Stomach smooth muscle (tissue), 2 donors: Measurements from ENCODE around the gene WNK4.
"Not testable (repeated sequence)": the region's sequence is repeated elsewhere in the genome, so short reads cannot be mapped to it uniquely, and the experiment has no call there.

Experiments
- H3K27ac ChIP-seq: one replicate; pipeline ENCODE4 v1.7.0; 2013; ENCODE audit warnings: mild to moderate bottlenecking, low read length, inconsistent platforms
- H3K27me3 ChIP-seq, 2 donors: one replicate each; pipeline ENCODE4 v1.7.0; 2013; ENCODE audit warnings: low read length in 2 of 2; ENCODE audit not compliant: insufficient read depth in 2 of 2, control insufficient read depth in 1 of 2
- H3K36me3 ChIP-seq, 2 donors: one replicate each; pipeline ENCODE4 v1.7.0; 2013; ENCODE audit warnings: low read length in 2 of 2; ENCODE audit not compliant: control insufficient read depth in 2 of 2, insufficient read depth in 2 of 2
- H3K4me1 ChIP-seq: one replicate; pipeline ENCODE4 v1.7.0; 2013; ENCODE audit warnings: low read length; ENCODE audit not compliant: control insufficient read depth, insufficient read depth
- H3K4me3 ChIP-seq, 2 donors: one replicate each; pipeline ENCODE4 v1.7.0; 2013; ENCODE audit warnings: low read length in 2 of 2
- H3K9ac ChIP-seq, 2 donors: one replicate each; pipeline ENCODE4 v1.7.0; 2013; ENCODE audit warnings: low read length in 2 of 2, mild to moderate bottlenecking in 1 of 2
- H3K9me3 ChIP-seq, 2 donors: one replicate each; pipeline ENCODE4 v1.7.0; 2013; ENCODE audit warnings: low read length in 2 of 2; ENCODE audit not compliant: control insufficient read depth in 2 of 2
- donor health status: healthy.
- donor health status: Pancreatic carcinoma.

Gene WNK4

DNA sequence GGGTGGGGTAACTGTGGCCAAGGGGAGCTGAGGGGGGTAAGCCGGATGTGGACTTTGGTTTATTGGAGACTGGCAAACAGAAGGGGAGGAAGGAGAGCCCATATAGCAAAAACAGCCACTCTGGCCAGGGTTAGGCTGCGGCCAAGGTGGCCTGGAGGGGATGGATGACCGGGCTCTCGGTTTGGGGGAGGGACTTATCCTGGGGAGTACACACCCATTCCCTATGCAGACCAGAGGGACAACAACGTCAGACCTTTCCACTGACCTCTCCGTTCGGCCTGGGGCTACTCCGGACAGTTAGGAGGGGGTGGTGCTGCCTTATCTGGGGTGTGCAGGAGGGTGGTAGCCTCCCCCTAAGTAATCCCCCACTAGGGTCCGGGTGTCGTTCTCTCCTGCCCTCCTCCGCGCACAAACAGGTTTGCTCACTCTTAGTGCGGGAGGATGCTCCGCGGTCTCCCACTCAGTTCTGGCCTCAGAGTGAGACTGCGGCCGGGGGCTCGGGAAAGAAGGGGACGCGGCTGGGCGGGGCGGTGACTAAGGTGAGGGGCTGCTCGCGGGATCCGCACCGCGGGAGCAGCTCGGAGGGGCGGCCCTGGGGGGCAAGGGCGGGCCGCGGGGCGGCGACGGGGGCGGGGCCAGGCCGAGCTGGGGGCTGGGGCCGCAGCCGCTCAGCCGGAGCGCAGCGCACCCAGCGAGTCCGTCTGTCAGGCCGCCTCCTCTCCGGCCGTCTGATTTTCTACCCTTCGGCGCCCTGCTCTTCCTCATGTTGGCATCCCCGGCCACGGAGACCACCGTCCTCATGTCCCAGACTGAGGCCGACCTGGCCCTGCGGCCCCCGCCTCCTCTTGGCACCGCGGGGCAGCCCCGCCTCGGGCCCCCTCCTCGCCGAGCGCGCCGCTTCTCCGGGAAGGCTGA lies at the start of gene WNK4:
Gene WNK4 (plus strand): TSS at position 675 of the 915 bp plus-strand sequence. CDS start 89 bp downstream, at position 764.
- Histone ChIP-seq H3K9me3 (no peaks in the 10 kb centered on the region), H3K4me1 (peaks cover 32% of the 10 kb centered on the region), H3K27me3 (peaks cover 39 to 53% of the 10 kb centered on the region in 2 donors), H3K4me3 (peak within 1 kb of the TSS; percentile 51 to 71), H3K9ac (peak within 1 kb of the TSS; percentile 36 to 44), H3K36me3 (peaks cover 21 to 25% of the 10 kb centered on the region in 2 donors), H3K27ac (no peak within 1 kb of the TSS)

- no peak overlapping the region for H3K4me3 ChIP-seq
- H3K27ac ChIP-seq = no peak overlapping the region
- peaks cover 16% of the 10 kb centered on the region for H3K4me1 ChIP-seq
- H3K27me3 ChIP-seq = no peaks in the 10 kb centered on the region
- no peaks in the 10 kb centered on the region for H3K36me3 ChIP-seq
- H3K9ac ChIP-seq = no peak overlapping the region
- H3K9me3 ChIP-seq = no peaks in the 10 kb centered on the region
These were observed 39.7 kb upstream of the WNK4 start for GRCh38 chr17:42740699-42741098.

DNA sequence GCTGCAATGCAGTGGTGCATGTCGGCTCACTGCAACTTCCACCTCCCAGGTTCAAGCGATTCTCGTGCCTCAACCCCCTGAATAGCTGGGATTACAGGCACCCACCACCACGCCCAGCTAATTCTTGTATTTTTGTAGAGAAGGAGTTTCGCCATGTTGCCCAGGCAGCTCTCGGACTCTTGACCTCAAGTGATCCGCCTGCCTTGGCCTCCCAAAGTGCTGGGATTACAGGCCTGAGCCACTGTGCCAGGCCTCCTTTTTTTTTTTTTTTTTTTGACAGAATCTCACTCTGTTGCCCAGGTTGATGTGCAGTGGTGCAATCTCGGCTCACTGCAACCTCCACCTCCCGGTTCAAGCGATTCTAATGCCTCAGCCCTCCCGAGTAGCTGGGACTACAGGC lies 37.5 kb upstream of the WNK4 start:
- not testable (repeated sequence) for H3K27ac ChIP-seq

DNA sequence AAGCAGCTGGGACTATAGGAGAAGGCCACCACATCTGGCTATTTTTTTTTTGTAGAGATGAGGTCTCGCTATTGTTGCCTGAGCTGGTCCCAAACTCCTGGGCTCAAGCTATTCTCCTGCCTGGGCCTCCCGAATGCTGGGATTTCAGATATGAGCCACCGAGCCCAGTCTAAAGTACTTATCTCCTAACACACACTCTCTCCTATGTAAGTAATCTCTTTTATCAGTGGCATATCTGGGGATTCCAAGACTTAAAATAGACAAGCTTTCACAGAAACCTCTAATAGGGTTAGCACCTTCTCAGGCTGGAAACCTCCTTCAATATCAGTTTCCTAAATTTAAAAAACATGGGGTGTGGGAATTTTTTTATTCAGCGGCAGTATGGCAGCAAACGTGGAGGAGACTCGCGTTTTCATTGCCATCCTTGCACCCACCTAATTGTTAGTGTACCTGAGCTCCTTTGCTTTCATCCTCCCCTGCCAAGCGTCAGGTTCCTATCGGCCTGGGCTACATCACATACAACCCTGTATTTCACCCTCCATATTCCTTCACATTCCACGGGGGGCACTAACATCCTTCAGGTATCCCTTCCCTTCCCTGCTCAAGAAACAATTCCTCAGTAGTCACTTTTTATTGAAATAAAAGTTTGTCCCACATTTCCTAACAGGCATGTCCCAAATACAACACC lies 36.7 kb upstream of the WNK4 start:
- H3K4me1 ChIP-seq = peaks cover 17% of the 10 kb centered on the region
- H3K27ac ChIP-seq = peak overlapping the region; percentile 76
- no peaks in the 10 kb centered on the region for H3K27me3 ChIP-seq
- H3K9me3 ChIP-seq = no peaks in the 10 kb centered on the region
- H3K9ac ChIP-seq = peak overlapping the region; percentile 81 to 83
- peak overlapping the region; percentile 91 to 95 for H3K4me3 ChIP-seq
- H3K36me3 ChIP-seq = no peaks in the 10 kb centered on the region

More for the DNA sequence above, 37.5 kb upstream of the WNK4 start:
- H3K4me1 ChIP-seq = peaks cover 16% of the 10 kb centered on the region
- H3K27me3 ChIP-seq, H3K4me3 ChIP-seq, H3K9me3 ChIP-seq, H3K36me3 ChIP-seq, H3K9ac ChIP-seq: not testable (repeated sequence)

GRCh38 chr17:42744283-42744805 lies 36.1 kb upstream of the WNK4 start:
- H3K4me3 ChIP-seq = peak overlapping the region; percentile 91 to 95
- peaks cover 0 to under 1% of the 10 kb centered on the region in 2 donors for H3K27me3 ChIP-seq
- peaks cover 22% of the 10 kb centered on the region for H3K4me1 ChIP-seq
- peak overlapping the region; percentile 76 for H3K27ac ChIP-seq
- H3K9me3 ChIP-seq = no peaks in the 10 kb centered on the region
- H3K9ac ChIP-seq = peak overlapping the region; percentile 81 to 83
- no peaks in the 10 kb centered on the region for H3K36me3 ChIP-seq

DNA sequence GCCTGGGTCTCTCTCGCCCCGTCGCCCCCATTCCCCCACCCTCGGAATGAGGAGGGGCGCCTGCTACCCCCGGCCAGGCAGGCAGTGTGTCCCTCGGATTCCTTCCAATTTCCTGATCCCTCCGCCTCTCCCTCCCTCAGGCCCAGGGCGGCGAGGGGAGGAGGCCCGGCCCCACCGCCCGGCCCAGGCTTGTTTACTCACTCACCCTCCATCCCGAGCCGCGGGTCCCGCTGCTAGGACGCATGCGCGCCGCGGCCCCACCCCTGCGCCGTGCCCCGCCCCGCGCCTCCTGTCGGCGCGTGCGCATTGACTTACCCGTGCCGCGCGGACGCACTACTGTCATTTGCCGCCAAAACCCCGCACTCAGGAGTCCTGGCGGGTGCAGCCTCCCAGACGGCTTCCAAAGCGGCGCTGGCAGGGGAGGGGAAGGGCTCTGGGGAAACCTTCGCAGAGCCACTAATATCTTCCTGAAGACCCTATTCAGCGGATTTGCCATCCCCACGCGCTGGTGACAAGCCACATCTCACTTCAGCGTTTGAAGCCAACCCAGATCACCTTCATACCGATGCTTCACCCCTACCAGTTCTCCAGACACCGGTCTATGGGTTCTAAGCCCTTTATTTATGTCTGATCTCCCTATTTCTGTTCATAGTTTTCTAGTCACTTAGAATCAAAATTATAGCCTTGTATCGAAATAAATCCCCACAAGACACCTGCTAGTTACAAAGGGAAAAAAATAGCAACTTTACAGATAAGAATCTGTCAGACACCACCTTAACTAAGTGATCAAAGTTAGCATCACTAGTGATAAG lies 35.4 kb upstream of the WNK4 start, which contains the start of gene EZH1:
Gene EZH1 (minus strand): TSS at position 235 of the 812 bp plus-strand sequence. CDS start 16,099 bp downstream, outside the sequence.
- Histone ChIP-seq H3K27ac (peak within 1 kb of the TSS; percentile 76), H3K27me3 (peaks cover 0 to 3% of the 10 kb centered on the region in 2 donors), H3K4me3 (peak within 1 kb of the TSS; percentile 91 to 95), H3K4me1 (peaks cover 27% of the 10 kb centered on the region), H3K9ac (peak within 1 kb of the TSS; percentile 81 to 83), H3K36me3 (no peaks in the 10 kb centered on the region), H3K9me3 (no peaks in the 10 kb centered on the region)

DNA sequence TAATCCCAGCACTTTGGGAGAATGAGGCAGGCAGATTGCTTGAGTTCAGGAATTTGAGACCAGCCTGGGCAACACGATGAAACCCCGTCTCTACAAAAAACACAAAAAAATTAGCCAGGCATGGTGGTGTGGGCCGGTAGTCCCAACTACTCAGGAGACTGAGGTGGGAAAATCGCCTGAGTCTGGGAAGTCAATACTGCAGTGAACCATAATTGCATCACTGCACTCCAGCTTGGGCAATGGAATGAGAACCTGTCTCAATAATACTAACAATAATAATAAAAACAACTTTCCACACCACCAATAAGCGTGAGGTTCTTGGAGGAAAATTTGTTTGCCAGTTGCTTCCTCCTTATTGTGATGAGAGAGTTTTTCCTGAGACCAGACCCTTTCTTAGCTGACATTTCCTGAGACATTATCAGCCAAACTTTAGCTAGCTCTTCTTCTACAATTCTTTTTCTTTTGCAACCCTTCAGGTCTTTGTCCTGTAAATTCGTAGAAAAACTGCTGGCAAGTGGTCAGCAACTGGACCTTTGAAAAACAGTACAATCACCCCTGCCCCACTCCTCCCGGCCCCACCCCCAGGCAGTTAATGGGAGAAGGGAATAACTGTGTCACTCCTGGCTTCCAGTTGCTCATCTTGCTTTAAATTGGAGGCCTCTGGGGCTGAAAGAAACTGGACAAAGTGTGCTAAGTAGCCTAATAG lies 32.1 kb upstream of the WNK4 start:
- H3K4me3 ChIP-seq = no peak overlapping the region
- no peak overlapping the region for H3K9ac ChIP-seq
- H3K9me3 ChIP-seq = no peaks in the 10 kb centered on the region
- H3K4me1 ChIP-seq = peaks cover 27% of the 10 kb centered on the region
- peaks cover 0 to 3% of the 10 kb centered on the region in 2 donors for H3K27me3 ChIP-seq
- peak overlapping the region; percentile 64 for H3K27ac ChIP-seq
- H3K36me3 ChIP-seq = no peaks in the 10 kb centered on the region

DNA sequence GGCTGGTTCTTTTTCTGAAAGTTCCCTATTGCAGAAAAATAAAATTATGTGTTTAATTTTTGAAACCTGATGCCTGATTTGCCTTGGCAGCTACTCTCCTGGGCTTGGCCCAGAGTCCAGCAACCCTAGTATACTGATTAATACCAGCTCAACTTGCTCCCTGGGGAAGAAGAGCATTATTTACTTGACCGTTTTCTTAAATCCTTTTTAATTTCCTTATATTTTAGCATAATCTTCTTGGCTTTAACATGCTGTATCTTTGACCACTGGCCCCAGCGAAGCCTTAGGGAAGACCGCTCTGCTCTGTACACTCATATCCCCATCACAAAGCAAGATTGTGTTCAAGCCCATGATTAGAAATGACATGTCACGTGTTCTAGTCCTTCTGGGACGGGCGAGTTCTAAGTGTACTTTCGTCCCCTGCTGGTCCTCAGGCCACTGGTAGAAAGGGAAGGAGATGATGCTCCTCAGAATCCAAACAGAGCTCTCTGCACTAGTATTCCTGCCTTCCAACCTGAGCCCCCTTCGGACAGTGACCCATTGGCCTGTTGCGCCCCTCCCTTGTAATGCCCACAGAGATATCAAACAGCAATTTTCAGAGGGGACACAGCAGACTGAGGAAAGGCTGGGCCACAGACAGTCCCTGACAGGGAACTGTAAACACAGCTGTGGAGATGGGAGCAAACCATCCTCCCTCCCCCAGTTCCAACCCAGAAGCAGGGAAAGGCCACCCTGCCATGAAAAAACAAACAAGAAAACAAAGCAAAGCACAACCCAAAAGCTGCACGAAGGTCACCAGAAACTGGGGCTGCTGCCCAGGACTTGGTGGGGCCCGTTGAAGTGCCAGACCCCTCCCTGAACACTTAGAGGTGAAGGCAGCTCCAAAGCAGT lies 31.3 kb upstream of the WNK4 start:
- peak overlapping the region in 1 of 2 donors; percentile 13 for H3K9ac ChIP-seq

DNA sequence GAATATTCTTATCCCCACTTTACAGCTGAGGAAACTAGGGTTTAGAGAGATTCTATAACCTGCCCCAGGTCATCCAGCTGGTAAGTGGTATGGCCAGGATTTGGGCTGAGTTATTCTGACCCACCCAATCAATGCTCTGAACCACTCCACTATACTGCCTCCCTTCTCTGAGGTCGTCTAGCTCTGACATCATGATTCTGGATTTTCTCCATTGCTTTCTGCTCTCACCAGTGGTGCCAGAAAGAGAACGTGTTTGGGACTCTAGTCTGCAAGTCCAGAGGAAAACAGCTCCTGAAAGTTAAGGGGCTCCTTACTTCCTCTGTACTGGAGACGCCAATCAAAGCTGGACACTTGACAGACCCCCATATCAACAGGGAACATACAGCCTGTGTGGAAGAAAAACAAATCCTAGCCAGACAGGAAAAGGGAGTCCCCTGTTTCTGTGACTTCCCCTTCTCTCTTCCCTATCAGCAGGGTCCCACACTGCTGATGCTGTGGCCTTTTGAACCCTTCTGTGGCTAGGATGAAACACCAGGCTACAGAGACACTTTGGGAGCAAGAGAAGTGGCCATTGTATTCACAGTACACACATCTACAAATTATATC lies 29.6 kb upstream of the WNK4 start:
- H3K4me3 ChIP-seq = no peak overlapping the region
- peak overlapping the region; percentile 6 for H3K27ac ChIP-seq
- no peaks in the 10 kb centered on the region for H3K9me3 ChIP-seq
- peaks cover 14% of the 10 kb centered on the region for H3K4me1 ChIP-seq
- H3K9ac ChIP-seq = no peak overlapping the region
- H3K27me3 ChIP-seq = peaks cover 0 to 3% of the 10 kb centered on the region in 2 donors
- no peaks in the 10 kb centered on the region for H3K36me3 ChIP-seq

More for the DNA sequence above, 31.3 kb upstream of the WNK4 start:
- Histone ChIP-seq H3K9me3 (no peaks in the 10 kb centered on the region), H3K27me3 (peaks cover 0 to 3% of the 10 kb centered on the region in 2 donors), H3K27ac (peak overlapping the region; percentile 64), H3K36me3 (no peaks in the 10 kb centered on the region), H3K4me1 (peaks cover 20% of the 10 kb centered on the region), H3K4me3 (no peak overlapping the region)
